OCI-LY1 (cell line): ENCODE results near the gene ZBTB7C.

Experiments used
- H2AFZ ChIP-seq: fragments of 200-600 bp; sonication (generic), shearing (Covaris generic); 2 replicates; pipeline ENCODE4 v1.6.0; 2014; ENCODE audit warnings: antibody characterized with exemption, mild to moderate bottlenecking, low read length
- H3F3A ChIP-seq: fragments of 200-600 bp; sonication (generic), shearing (Covaris generic); 2 replicates; pipeline ENCODE4 v1.6.0; 2014; ENCODE audit warnings: mild to moderate bottlenecking, antibody characterized with exemption, low read length, moderate library complexity; ENCODE audit not compliant: insufficient read depth
- H3K27ac ChIP-seq: fragments of 200-600 bp; sonication (generic); 2 replicates; pipeline ENCODE4 v1.5.1; 2014; ENCODE audit warnings: low read length, mixed run types, mild to moderate bottlenecking, low read depth; ENCODE audit not compliant: poor library complexity, severe bottlenecking
- H3K27me3 ChIP-seq: fragments of 200-600 bp; sonication (generic); 2 replicates; pipeline ENCODE4 v1.6.0; 2014; ENCODE audit warnings: antibody characterized with exemption, mild to moderate bottlenecking, low read length, moderate library complexity; ENCODE audit not compliant: insufficient read depth
- H3K36me3 ChIP-seq: fragments of 200-600 bp; sonication (generic); 2 replicates; pipeline ENCODE4 v1.6.1; 2014; ENCODE audit warnings: mild to moderate bottlenecking, antibody characterized with exemption, low read length, moderate library complexity, mixed read lengths; ENCODE audit not compliant: insufficient read depth
- H3K4me1 ChIP-seq: fragments of 200-600 bp; sonication (generic); 2 replicates; pipeline ENCODE4 v1.5.1; 2014; ENCODE audit warnings: mild to moderate bottlenecking, low read length, moderate library complexity; ENCODE audit not compliant: insufficient read depth, severe bottlenecking
- H3K4me2 ChIP-seq: fragments of 200-600 bp; sonication (generic), shearing (Covaris generic); 2 replicates; pipeline ENCODE4 v1.6.1; 2014; ENCODE audit warnings: low read length
- H3K4me3 ChIP-seq: fragments of 200-600 bp; sonication (generic); 2 replicates; pipeline ENCODE4 v1.5.1; 2014; ENCODE audit warnings: low read length, low read depth, mild to moderate bottlenecking, mixed read lengths; ENCODE audit not compliant: poor library complexity, severe bottlenecking
- H3K79me2 ChIP-seq: fragments of 200-600 bp; shearing (Covaris generic); 2 replicates; pipeline ENCODE4 v1.6.1; 2016; ENCODE audit warnings: mixed run types, low read length, mixed read lengths; ENCODE audit not compliant: insufficient read depth
- H3K9ac ChIP-seq: fragments of 200-600 bp; sonication (generic), shearing (Covaris generic); 2 replicates; pipeline ENCODE4 v1.6.1; 2014; ENCODE audit warnings: mild to moderate bottlenecking, low read length, mixed read lengths
- H3K9me2 ChIP-seq: fragments of 200-600 bp; sonication (generic), shearing (Covaris generic); 2 replicates; pipeline ENCODE4 v1.6.1; 2014; ENCODE audit warnings: low read depth, mild to moderate bottlenecking, low read length, mixed read lengths
- H3K9me3 ChIP-seq: fragments of 200-600 bp; shearing (Covaris generic); 2 replicates; pipeline ENCODE4 v1.6.1; 2014; ENCODE audit warnings: low read length, mixed read lengths
- H4K20me1 ChIP-seq: fragments of 200-600 bp; sonication (generic), shearing (Covaris generic); 2 replicates; pipeline ENCODE4 v1.6.0; 2016; ENCODE audit warnings: mild to moderate bottlenecking, low read length; ENCODE audit not compliant: insufficient read depth
- CTCF ChIP-seq: fragments of 200-600 bp; sonication (generic), shearing (Covaris generic); IDR thresholded peaks from 2 replicates; pipeline ENCODE4 v1.5.1; 2017; ENCODE audit warnings: mild to moderate bottlenecking, antibody characterized with exemption, low read length, moderate library complexity, mixed read lengths
- EZH2 ChIP-seq: fragments of 200-600 bp; sonication (generic), shearing (Covaris generic); IDR thresholded peaks from 2 replicates; pipeline ENCODE4 v1.8.0; 2017; ENCODE audit warnings: borderline replicate concordance, mixed run types, mild to moderate bottlenecking, antibody characterized with exemption, low read length, moderate library complexity, mixed read lengths

Gene ZBTB7C

GRCh38 chr18:48385596-48385995 is 23.6 kb downstream of the ZBTB7C start:
- TF ChIP-seq CTCF: no peak
- TF ChIP-seq EZH2: no peak
- Histone ChIP-seq H2AFZ (no peak overlapping the region), H3K36me3 (no peaks in the 10 kb centered on the region)

DNA sequence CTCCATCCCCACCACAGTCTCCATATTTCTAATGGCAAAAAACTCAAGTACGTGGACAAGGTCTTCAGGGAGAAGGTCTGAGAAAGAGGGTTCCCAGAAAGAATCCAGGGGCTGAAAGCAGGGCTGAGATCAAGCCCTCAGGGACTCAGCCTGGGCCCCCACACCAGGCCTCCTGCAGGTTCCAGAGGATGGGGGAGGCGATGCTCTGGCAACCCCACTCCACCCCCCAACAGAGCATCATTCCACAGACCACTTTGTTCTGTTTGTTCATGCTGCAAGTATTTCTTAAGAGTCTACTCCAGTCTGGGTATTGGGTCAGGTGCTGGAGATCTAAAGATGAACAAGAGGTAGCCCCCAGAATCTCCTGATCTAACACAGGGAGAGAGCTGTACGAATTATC is 32.2 kb downstream of the ZBTB7C start:
- H3K27me3 ChIP-seq: no peaks in the 10 kb centered on the region
- no peak overlapping the region for H3K4me2 ChIP-seq
- H3K4me3 ChIP-seq: no peak overlapping the region
- no peaks in the 10 kb centered on the region for H3K79me2 ChIP-seq
- H3K27ac ChIP-seq: no peak overlapping the region
- TF ChIP-seq EZH2 (no peak), CTCF (no peak)
- H4K20me1 ChIP-seq: no peaks in the 10 kb centered on the region
- no peaks in the 10 kb centered on the region for H3K9me3 ChIP-seq
- no peaks in the 10 kb centered on the region for H3K4me1 ChIP-seq
- H2AFZ ChIP-seq: no peak overlapping the region
- no peaks in the 10 kb centered on the region for H3K36me3 ChIP-seq
- H3K9ac ChIP-seq: no peak overlapping the region
- H3K9me2 ChIP-seq: no peaks in the 10 kb centered on the region
- H3F3A ChIP-seq: no peaks in the 10 kb centered on the region

More at GRCh38 chr18:48385596-48385995, 23.6 kb downstream of the ZBTB7C start:
- no peak overlapping the region for H3K9ac ChIP-seq
- H3K4me3 ChIP-seq: no peak overlapping the region
- H3K27ac ChIP-seq: no peak overlapping the region
- H3K4me2 ChIP-seq: no peak overlapping the region
- no peaks in the 10 kb centered on the region for H3F3A ChIP-seq
- no peaks in the 10 kb centered on the region for H3K9me2 ChIP-seq
- H3K9me3 ChIP-seq: no peaks in the 10 kb centered on the region
- H3K79me2 ChIP-seq: no peaks in the 10 kb centered on the region
- H3K4me1 ChIP-seq: no peaks in the 10 kb centered on the region
- H4K20me1 ChIP-seq: no peaks in the 10 kb centered on the region
- no peaks in the 10 kb centered on the region for H3K27me3 ChIP-seq

DNA sequence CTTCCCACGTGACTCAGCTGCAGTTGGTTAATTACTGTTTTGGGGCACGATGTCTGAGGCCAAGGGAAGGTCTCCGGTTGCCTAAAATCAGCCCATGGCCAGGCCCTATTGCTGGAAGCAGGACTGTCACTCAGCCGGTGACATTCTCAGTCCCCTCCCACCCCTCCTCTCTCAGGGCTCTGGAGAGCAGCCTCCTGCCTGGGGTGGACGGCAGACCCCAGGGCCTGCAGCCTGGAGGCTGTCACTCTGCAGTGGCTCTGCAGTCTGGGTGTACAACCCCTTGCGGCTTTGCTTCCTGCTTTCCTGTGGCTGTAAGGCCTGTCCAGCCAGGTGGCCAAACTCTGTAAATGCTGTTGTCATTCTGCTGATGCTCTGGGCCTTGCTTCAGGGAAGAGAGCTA is 32.8 kb downstream of the ZBTB7C start:
- Histone ChIP-seq H2AFZ (no peak overlapping the region), H3K27ac (no peak overlapping the region), H3K4me3 (no peak overlapping the region), H3K9me3 (no peaks in the 10 kb centered on the region), H3K9me2 (no peaks in the 10 kb centered on the region), H4K20me1 (no peaks in the 10 kb centered on the region), H3K36me3 (no peaks in the 10 kb centered on the region), H3K4me2 (no peak overlapping the region), H3K4me1 (no peaks in the 10 kb centered on the region), H3F3A (no peaks in the 10 kb centered on the region), H3K9ac (no peak overlapping the region), H3K27me3 (no peaks in the 10 kb centered on the region), H3K79me2 (no peaks in the 10 kb centered on the region)
- TF ChIP-seq CTCF: no peak
- TF ChIP-seq EZH2: no peak
